ENCODE measurements around the gene GMCL1.
"Not testable (repeated sequence)": the region's sequence is repeated elsewhere in the genome, so short reads cannot be mapped to it uniquely, and the experiment has no call there.

GRCh38 chr2:69892838-69893424, 63.5 kb downstream of the GMCL1 start:
- TF ChIP-seq, protein P1, sequence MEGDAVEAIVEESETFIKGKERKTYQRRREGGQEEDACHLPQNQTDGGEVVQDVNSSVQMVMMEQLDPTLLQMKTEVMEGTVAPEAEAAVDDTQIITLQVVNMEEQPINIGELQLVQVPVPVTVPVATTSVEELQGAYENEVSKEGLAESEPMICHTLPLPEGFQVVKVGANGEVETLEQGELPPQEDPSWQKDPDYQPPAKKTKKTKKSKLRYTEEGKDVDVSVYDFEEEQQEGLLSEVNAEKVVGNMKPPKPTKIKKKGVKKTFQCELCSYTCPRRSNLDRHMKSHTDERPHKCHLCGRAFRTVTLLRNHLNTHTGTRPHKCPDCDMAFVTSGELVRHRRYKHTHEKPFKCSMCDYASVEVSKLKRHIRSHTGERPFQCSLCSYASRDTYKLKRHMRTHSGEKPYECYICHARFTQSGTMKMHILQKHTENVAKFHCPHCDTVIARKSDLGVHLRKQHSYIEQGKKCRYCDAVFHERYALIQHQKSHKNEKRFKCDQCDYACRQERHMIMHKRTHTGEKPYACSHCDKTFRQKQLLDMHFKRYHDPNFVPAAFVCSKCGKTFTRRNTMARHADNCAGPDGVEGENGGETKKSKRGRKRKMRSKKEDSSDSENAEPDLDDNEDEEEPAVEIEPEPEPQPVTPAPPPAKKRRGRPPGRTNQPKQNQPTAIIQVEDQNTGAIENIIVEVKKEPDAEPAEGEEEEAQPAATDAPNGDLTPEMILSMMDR (IDR thresholded peaks at IDR 0.05), result not testable (repeated sequence)
- TF ChIP-seq POLR2AphosphoS5 (IDR thresholded peaks at IDR 0.05; ENCODE audit: low read depth, low read length); TCF7L2 (IDR thresholded peaks at IDR 0.05; ENCODE audit: low read depth, low read length); SIN3A (IDR thresholded peaks at IDR 0.05; ENCODE audit: borderline replicate concordance, insufficient read depth, low read depth, low read length): not testable (repeated sequence)
- TF ChIP-seq, protein P2, sequence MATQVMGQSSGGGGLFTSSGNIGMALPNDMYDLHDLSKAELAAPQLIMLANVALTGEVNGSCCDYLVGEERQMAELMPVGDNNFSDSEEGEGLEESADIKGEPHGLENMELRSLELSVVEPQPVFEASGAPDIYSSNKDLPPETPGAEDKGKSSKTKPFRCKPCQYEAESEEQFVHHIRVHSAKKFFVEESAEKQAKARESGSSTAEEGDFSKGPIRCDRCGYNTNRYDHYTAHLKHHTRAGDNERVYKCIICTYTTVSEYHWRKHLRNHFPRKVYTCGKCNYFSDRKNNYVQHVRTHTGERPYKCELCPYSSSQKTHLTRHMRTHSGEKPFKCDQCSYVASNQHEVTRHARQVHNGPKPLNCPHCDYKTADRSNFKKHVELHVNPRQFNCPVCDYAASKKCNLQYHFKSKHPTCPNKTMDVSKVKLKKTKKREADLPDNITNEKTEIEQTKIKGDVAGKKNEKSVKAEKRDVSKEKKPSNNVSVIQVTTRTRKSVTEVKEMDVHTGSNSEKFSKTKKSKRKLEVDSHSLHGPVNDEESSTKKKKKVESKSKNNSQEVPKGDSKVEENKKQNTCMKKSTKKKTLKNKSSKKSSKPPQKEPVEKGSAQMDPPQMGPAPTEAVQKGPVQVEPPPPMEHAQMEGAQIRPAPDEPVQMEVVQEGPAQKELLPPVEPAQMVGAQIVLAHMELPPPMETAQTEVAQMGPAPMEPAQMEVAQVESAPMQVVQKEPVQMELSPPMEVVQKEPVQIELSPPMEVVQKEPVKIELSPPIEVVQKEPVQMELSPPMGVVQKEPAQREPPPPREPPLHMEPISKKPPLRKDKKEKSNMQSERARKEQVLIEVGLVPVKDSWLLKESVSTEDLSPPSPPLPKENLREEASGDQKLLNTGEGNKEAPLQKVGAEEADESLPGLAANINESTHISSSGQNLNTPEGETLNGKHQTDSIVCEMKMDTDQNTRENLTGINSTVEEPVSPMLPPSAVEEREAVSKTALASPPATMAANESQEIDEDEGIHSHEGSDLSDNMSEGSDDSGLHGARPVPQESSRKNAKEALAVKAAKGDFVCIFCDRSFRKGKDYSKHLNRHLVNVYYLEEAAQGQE (IDR thresholded peaks at IDR 0.05; ENCODE audit: insufficient read depth in 1 of 2, low read depth in 2 of 2, low read length in 1 of 2), result not testable (repeated sequence)

Data from Panc1 (cell line).